Measurements from ENCODE around the gene TMEM234. TPM values are rescaled to one million over a fixed set of nuclear protein-coding genes. Genes with fewer than 3 reads are reported as not detected.

The TMEM234 gene
- total and polyA plus RNA-seq, 2 of the 13 experiments (the other 11 are each of a cell fraction or from before 2014, with no cell fraction given) = 6.1 to 9.0 TPM

- TF ChIP-seq, protein P1, sequence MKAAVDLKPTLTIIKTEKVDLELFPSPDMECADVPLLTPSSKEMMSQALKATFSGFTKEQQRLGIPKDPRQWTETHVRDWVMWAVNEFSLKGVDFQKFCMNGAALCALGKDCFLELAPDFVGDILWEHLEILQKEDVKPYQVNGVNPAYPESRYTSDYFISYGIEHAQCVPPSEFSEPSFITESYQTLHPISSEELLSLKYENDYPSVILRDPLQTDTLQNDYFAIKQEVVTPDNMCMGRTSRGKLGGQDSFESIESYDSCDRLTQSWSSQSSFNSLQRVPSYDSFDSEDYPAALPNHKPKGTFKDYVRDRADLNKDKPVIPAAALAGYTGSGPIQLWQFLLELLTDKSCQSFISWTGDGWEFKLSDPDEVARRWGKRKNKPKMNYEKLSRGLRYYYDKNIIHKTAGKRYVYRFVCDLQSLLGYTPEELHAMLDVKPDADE (CRISPR knock-in tag; IDR thresholded peaks at IDR 0.05) = no peak
- TF ChIP-seq ZNF225 (CRISPR knock-in tag; IDR thresholded peaks at IDR 0.05) (no peak), ATF3 (CRISPR knock-in tag; IDR thresholded peaks at IDR 0.05) (no peak), ZBTB26 (CRISPR knock-in tag; IDR thresholded peaks at IDR 0.05; ENCODE audit: borderline replicate concordance) (0 out of 2 replicates have a peak, but pooled peaks have one; percentile 17), TGIF2 (CRISPR knock-in tag; IDR thresholded peaks at IDR 0.05) (no peak), TCF12 (IDR thresholded peaks at IDR 0.05) (no peak), TCF12 (CRISPR knock-in tag; IDR thresholded peaks at IDR 0.05) (no peak), ATRX (CRISPR knock-in tag; IDR thresholded peaks at IDR 0.05; ENCODE audit: borderline replicate concordance) (no peak), MBD4 (IDR thresholded peaks at IDR 0.05; ENCODE audit: borderline replicate concordance, low read length) (no peak), PRMT3 (CRISPR knock-in tag; IDR thresholded peaks at IDR 0.05; ENCODE audit: borderline replicate concordance, low read depth) (no peak), ZMYM3 (CRISPR knock-in tag; IDR thresholded peaks at IDR 0.05) (no peak), KLF15 (CRISPR knock-in tag; IDR thresholded peaks at IDR 0.05; ENCODE audit: borderline replicate concordance) (no peak), MYC (CRISPR knock-in tag; IDR thresholded peaks at IDR 0.05; ENCODE audit: borderline replicate concordance) (no peak), KDM4B (CRISPR knock-in tag; IDR thresholded peaks at IDR 0.05) (0 out of 2 replicates have a peak, but pooled peaks have one; percentile 18), SP2 (CRISPR knock-in tag; IDR thresholded peaks at IDR 0.05) (no peak), SAP130 (CRISPR knock-in tag; IDR thresholded peaks at IDR 0.05; ENCODE audit: low read depth) (0 out of 2 replicates have a peak, but pooled peaks have one; percentile 24), SKI (IDR thresholded peaks at IDR 0.05; ENCODE audit: partially characterized antibody) (no peak), ZNF605 (CRISPR knock-in tag; IDR thresholded peaks at IDR 0.05) (no peak), ISX (CRISPR knock-in tag; conservative IDR thresholded peaks at IDR 0.05) (no peak), NFKBIZ (CRISPR knock-in tag; IDR thresholded peaks at IDR 0.05) (no peak)
- TF ChIP-seq, protein P2, sequence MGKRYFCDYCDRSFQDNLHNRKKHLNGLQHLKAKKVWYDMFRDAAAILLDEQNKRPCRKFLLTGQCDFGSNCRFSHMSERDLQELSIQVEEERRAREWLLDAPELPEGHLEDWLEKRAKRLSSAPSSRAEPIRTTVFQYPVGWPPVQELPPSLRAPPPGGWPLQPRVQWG (CRISPR knock-in tag; IDR thresholded peaks at IDR 0.05; ENCODE audit: borderline replicate concordance, low read depth) = no peak
- TF ChIP-seq, protein P3, sequence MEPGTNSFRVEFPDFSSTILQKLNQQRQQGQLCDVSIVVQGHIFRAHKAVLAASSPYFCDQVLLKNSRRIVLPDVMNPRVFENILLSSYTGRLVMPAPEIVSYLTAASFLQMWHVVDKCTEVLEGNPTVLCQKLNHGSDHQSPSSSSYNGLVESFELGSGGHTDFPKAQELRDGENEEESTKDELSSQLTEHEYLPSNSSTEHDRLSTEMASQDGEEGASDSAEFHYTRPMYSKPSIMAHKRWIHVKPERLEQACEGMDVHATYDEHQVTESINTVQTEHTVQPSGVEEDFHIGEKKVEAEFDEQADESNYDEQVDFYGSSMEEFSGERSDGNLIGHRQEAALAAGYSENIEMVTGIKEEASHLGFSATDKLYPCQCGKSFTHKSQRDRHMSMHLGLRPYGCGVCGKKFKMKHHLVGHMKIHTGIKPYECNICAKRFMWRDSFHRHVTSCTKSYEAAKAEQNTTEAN (CRISPR knock-in tag; conservative IDR thresholded peaks at IDR 0.05) = no peak
- TF ChIP-seq, protein P4, sequence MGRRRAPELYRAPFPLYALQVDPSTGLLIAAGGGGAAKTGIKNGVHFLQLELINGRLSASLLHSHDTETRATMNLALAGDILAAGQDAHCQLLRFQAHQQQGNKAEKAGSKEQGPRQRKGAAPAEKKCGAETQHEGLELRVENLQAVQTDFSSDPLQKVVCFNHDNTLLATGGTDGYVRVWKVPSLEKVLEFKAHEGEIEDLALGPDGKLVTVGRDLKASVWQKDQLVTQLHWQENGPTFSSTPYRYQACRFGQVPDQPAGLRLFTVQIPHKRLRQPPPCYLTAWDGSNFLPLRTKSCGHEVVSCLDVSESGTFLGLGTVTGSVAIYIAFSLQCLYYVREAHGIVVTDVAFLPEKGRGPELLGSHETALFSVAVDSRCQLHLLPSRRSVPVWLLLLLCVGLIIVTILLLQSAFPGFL (CRISPR knock-in tag; IDR thresholded peaks at IDR 0.05) = no peak
These were observed 6.3 kb downstream of the TMEM234 start (continued) for GRCh38 chr1:32215629-32216480.
